Amniotic epithelial cell (primary cell): ENCODE results near the gene PIKFYVE.
A peak's percentile ranks its signal among the peaks of the same experiment; 100 is the strongest.
"Not testable (repeated sequence)": the region's sequence is repeated elsewhere in the genome, so short reads cannot be mapped to it uniquely, and the experiment has no call there.

Experiments used
- DNase-seq: peaks from one replicate; pipeline ENCODE4 v3.0.0-alpha.2; 2010; ENCODE audit warnings: low read depth

PIKFYVE gene

GRCh38 chr2:208363485-208363884 lies 97.4 kb downstream of the PIKFYVE start:
- peak; percentile 92 for DNase-seq

- no peak for DNase-seq
These were observed 100.4 kb downstream of the PIKFYVE start for GRCh38 chr2:208366215-208367127.

- peak; percentile 88 for DNase-seq
These were observed 103.0 kb downstream of the PIKFYVE start for GRCh38 chr2:208369091-208369490.

GRCh38 chr2:208370881-208371633 lies 105.0 kb downstream of the PIKFYVE start:
- DNase-seq = no peak

GRCh38 chr2:208371634-208371935 lies 105.5 kb downstream of the PIKFYVE start:
- DNase-seq = no peak

DNA sequence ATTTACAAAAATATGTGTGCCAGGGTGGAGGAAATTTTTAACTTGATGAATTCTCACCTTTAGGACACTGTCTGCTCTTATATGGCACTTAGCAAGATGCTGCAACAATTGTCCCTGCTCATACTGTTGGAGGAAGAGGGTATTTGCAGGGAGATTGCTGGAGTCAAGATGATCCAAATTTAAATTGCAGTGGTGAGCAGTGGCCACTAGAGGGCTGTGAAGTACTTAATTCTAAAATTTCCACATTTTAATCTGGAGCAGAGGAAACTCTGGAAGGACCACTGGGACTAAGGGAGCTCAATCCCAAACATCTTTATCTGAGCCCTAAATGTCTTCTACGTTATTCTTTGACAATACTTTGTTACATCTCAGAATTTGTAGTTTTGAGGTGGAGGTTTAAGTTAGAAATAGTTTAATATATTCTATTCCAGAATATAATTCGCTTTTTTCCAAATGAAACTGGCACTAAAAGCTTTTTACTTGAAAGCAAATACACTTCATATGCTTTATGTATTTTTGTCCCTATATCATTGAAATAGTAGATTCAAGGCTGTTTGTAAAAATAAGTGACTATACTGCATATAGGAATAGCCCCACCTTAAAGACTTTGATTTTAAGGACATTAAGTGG lies 107.5 kb downstream of the PIKFYVE start:
- peak; percentile 50 for DNase-seq

DNA sequence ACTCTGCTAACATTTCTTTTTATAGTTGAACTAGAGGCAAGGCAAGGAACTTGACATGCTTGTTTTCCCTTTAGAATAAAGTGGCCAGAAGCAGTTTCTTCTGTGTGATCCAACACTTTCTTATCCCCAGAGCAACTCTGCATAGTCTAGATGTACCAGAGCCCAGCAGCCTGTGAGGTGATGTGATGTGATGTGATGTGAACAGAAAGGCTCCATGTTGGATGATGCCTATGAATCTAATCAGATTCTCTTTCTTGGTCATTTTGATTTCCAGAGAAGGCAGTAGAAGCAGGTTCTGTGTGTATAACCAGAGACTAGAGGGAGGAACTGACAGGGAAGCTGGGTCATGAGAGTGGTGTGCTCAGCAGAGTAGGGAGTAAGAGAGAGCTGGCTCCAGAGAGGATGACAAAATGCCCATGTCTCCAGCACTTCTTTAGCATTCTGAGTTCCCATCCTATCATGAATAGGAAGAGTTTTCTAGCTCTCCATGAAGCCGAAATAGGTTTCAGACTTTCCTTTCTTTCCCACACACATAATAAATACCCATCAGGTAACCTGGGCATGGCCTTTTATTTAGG lies 109.5 kb downstream of the PIKFYVE start:
- no peak for DNase-seq

DNA sequence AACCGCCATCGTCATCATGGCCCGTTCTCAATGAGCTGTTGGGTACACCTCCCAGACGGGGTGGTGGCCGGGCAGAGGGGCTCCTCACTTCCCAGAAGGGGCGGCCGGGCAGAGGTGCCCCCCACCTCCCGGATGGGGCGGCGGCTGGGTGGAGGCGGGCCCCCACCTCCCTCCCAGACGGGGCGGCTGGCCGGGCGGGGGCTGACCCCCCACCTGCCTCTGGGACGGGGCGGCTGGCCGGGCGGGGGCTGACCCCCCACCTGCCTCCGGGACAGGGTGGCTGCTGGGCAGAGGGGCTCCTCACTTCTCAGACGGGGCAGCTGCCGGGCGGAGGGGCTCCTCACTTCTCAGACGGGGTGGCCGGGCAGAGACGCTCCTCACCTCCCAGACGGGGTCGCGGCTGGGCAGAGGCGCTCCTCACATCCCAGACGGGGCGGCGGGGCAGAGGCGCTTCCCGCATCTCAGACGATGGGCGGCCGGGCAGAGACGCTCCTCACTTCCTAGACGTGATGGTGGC lies 111.3 kb downstream of the PIKFYVE start:
- not testable (repeated sequence) for DNase-seq

DNA sequence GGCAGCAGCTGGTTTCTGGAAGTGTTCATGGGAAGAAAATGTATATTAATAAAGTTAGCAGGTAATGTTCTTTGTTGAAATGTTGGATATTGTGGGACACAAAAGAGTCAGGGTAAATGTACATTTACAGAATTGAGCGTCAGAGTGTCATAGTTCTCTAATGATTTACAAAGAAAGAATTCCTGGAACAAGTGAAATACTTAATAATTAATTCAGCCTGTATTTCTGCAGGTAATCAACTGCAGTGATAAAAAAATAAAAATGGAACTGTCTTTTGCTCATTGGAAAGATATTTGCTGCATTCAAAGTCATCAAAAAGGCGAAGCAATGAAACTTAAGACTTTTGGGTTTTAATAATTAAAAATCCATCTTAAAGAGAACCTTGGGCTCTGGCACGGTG lies 113.1 kb downstream of the PIKFYVE start:
- no peak for DNase-seq

- no peak for DNase-seq
These were observed 118.6 kb downstream of the PIKFYVE start for GRCh38 chr2:208384637-208385036.

- no peak for DNase-seq
These were observed 120.5 kb downstream of the PIKFYVE start for GRCh38 chr2:208386541-208386940.

DNA sequence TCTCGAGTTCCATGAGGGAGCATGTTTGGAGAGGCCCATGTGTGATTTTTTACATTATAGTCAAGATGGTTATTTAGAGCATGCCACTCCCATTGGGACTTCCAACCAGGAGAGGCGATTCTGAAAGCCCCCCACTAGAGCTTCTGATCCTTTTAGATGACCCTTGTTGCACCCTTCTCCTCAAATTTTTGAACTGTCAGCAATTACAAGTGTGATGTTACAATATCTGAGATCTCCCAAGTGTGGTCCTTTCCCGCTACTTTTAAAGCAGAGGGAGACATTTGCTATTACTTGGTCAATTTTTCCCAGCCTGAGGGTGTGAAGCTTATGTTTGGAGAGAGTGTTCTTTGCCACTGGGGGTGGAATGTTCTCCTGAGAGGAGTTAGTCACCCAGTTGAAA lies 123.9 kb downstream of the PIKFYVE start:
- no peak for DNase-seq

DNA sequence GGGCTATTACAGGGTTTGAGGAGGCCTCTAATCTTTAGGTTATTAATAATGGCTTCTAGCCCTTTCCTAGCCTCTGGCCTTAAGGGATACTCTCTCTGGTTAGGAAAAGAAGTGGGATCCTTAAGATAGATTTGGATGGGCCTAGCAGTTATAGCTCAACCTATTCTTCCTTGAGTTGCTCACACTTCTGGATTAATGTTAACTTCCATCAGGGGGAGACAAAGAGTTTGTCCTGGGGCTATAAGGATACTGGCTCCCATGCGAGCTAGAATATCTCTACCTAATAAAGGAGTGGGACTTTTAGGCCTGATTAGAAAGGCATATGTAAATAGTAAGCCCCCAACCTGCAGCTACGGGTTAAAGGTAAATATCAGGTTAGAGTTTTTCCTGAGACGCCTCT lies 126.2 kb downstream of the PIKFYVE start:
- DNase-seq = no peak

- DNase-seq = not testable (repeated sequence)
These were observed 130.7 kb downstream of the PIKFYVE start for GRCh38 chr2:208396796-208397195.

- no peak for DNase-seq
These were observed 133.1 kb downstream of the PIKFYVE start for GRCh38 chr2:208399201-208399600.

DNA sequence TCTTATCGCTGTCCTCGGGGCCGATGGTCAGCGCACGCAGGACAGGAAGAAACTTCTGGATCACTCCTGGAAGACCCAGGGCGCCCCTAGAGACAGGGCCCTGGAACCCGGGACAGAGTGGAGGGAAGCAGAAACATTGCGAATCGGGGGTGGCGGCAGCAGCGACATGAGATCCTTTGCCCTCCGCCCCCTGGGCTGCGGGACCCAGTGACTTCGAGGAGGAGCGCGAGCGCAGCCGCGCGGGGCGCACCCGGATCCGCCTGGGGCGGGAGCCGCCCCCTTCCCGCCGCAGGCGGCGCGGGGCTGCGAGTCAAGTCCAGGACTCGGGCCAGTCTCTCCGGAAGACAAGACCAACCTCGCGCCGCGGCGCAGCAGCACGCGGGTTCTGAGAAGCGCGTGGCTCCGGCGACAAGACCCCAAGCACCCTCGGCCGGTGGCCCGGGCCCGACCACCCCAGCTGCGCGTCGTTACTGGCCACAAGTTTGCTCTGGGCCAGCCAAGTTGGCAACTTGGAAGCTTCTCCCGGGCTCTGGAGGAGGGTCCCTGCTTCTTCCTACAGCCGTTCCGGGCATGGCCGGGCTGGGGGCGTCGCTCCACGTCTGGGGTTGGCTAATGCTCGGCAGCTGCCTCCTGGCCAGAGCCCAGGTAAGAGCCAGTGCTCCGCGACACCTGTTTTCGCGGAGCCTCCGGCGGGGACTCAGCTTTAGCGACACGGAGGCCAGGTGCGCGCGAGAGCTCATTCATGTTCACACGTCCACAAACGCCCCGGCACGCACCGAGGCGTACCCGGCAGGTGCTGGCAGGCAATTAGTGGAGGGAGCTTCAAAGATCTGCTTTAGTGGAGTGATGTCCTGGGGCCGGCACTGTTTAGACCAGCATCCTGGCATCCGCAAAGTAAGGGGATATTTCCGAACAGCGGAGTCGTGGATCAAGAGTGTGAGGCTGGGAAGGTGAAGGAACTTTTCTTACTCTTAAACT lies 140.7 kb downstream of the PIKFYVE start, which contains the start of gene PTH2R:
Gene PTH2R, plus strand, starts transcription at position 319 of the 978 bp plus-strand sequence. Its CDS starts 252 bp downstream, at position 571.
- no peak for DNase-seq

- peak; percentile 7 for DNase-seq
These were observed 141.6 kb downstream of the PIKFYVE start for GRCh38 chr2:208407667-208408066.
